GM21717 (cell line): ENCODE measurements around the gene SLX9.

Experiments
- ATAC-seq: cut with Tn5 transposase; IDR thresholded peaks from one replicate; pipeline ENCODE4 v1.9.1; 2021; ENCODE audit warnings: mild to moderate bottlenecking, moderate library complexity; ENCODE audit not compliant: unreplicated experiment

Gene SLX9

DNA sequence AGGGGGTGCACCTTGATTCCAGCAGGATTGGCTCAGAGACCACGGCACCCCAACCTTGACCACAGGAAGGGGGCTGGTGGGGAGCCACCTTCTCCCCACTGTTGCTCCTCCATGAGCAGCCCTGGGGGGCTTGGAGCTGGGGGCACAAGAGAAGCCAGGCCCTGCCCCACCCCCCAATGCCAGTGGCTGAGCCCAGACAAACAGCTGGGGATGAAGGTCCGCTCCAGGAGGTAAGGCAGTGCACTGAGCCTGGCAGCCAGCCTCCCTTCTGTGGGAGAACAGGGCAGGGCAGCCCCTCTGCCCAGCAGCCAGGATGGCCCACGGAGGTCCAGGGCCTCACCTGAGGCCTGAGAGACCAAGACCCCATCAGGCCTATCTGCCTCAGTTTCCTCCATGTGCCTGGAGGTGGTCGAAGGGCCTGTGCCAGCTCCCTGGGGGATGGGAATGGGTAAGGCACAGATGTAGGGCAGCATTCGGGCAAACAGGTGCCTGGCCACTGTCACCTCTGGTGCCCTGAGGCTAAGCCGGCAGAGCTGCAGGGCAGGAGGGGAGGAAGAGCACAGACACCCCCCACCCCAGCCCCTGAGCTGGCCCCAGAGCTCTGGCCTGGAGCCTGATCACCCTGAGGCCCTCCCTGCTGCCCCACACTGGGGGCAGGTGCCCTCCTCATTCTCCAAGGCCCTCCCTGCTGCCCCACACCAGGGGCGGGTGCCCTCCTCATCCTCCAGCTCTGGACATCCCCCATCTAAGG, 26.2 kb upstream of the SLX9 start:
- no peak for ATAC-seq

DNA sequence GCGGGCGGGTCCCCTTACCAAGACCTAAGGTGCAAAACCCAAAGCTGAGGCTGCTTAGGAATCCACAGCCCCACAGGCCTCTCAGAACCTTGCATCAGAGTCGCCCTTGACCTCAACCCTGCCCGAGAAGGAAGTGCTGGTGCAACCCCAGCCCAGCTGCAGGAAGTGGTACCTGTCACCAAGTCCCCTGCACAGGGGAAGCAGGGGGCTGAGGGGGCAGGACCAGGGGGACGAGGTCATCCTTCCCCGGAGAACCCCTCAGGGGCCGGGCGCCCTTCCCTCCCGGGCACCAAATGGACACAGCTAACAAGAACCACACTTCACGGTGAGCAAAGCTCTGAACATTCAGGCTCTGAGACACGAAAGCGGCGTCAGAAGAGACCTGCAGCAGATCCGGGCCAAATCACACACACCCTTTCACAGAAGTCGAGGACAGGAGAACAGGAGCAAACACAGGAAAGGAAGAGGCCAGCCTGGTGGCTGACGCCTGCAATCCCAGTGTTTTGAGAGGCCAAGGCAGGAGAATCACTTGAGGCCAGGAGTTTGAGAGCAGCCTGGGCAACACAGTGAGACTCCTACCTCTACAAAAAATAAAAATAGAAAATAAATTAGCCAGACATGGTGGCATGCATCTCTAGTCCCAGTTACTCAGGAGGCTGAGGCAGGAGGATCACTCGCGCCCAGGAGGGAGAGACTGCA, 25.5 kb upstream of the SLX9 start:
- ATAC-seq, result no peak

DNA sequence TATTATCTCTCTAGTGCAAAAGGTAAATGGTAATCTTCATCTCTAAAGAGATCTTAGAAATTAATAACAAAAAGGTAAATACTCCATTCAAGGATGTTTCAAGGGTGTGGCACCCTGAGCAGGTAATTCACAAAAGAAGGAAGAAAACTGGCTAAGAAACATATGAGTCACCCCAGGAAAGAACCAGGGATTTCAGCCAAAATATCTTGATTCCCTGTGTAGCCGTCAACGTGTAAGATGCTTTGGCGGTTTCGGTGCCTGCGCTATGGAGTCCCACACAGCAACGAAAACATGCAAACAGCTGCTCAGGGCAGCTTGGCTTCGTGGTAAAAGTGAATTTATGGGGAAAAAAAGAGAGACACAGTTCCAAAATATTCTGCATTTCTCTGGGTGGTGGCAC, 22.9 kb upstream of the SLX9 start:
- no peak for ATAC-seq

DNA sequence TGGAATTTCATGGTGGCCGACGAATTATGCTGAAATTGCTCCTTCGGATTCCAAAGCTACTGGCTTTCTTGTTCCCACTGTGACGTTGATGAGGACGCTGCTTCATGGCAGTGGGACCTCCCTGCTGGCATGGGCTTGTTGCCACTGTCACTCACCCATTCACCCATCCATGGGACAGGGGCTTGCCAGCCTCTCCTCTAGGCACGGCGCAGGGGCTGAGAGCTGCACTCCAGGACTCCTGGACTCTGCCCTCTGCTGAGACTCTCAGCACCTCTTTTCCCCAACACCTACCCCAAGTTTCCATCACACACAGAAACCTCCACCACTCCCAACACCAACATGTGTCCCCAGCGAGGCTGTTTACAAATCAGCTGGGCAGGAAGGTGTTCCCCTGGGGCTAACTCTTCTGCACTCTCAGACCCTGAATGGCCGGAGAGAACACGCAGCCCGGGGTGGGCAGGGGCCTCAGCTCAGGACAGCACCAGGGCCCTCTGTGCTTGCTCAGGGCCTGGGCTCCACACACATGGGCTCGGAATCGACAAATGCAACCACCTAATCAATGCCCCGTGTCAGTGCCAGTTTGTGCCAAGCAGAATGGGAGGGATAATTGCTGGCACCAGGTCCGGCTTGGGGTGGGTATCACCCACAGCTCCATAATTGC, 22.3 kb upstream of the SLX9 start:
- no peak for ATAC-seq

DNA sequence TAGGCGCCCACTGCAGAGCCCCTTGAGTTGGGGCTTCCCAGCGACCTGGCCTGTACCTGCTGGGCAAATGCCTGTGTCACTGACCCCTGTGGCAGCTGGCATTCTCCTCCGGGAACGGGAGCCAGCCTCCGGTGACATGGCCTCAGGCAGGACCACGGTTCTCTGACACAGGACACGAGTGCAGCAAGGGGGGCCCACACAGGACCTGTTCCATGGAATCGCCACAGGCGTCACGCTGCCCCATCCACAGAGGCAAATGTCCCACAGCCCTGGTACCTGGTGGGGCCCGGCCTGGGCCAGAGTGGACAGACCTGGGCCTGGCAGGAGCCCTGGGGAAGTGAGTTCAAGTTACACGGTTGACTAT, 21.7 kb upstream of the SLX9 start:
- no peak for ATAC-seq

DNA sequence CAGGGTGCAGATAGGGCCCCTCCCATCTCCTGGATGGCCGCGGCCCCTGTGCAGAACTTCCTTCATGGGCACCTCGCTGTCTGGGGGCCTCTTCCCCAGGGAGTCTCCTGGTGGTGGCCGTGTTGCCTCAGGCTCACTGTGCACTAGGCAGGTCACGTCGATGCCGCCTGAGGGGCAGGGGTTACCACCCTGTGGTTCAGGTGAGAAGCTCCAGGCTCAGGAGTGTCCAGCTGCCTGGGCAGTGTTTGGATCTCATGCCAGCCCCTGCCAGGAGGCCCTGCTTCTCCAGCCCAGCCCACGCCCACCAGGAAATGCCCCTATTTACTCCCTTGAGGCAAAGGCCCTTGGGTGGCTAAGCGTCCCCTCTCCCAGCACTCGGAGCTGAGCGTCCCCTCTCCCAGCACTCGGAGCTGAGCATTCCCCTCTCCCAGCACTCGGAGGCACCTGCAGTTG, 21.2 kb upstream of the SLX9 start:
- ATAC-seq, result no peak

DNA sequence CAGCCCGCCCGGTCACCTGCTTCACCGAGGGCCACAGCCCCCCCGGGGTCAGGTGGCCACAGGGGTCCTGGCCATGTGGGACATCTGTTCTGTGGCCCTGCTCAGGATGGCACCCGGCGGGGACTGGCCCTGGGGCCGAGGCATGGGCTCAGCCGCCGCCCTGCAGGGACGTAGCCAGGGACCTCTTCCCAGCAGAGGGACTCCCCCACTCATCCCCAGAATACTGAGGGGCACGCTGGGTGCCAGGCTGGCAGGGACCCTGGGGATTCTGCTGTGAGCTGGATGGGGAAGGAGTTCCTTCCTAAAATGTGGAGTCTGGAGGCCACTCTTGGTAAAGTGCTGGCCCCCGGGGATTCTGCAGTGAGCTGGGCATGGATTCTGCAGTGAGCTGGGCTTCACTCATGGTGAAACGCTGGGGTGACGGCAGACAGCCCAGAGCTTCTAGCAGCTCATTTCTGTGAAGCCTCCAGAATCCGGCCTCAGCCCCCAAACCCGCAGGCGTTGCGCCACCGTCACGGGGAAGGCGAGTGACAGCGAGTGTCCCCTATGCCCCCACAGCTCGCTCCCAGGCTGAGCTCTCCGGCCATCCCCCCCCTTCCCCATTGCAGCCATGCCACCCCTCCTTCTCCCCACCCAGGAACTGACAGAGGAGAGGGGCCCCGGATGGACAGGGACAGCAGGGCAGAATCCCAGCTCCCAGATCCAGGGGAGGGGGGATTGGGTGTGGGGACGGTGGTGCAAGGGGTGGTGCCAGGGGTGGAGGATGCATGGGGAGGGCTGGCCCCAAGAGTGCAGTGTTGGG, 20.5 kb upstream of the SLX9 start:
- ATAC-seq, result no peak

DNA sequence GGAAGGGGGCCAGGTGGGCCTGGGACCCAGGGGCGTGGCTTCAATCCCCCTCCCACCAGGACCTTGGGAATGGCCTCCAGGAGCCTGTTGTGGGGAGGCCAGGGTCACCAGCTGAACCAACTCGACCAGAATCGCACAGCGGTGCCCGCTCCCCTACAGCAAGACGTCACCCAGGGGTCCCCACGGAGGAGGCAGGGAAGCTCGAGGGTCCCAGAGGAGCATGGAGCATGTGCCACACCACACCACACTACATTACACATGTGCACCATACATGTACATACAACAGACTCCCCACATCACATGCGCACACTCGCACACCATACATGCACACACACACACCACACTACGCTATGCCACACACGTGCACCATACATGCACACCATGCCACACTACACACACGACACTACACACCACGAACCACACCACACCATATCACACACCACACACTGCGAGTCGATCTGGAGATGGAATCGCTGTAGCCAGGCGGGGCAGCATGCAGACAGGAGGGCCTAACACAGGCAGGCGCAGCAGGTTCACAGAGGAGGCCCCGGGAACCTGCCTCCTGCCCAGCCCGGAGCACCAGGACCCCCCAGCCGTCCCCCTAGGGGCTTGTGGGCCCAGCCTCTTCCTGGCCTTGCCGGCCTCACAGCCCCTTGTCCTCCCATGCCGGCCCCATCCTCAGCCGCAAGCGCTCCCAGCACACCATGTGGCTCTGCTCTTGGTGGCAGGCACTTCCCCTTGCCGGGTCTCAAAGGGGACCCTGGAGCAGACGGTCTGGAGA, 19.7 kb upstream of the SLX9 start:
- ATAC-seq, result no peak

DNA sequence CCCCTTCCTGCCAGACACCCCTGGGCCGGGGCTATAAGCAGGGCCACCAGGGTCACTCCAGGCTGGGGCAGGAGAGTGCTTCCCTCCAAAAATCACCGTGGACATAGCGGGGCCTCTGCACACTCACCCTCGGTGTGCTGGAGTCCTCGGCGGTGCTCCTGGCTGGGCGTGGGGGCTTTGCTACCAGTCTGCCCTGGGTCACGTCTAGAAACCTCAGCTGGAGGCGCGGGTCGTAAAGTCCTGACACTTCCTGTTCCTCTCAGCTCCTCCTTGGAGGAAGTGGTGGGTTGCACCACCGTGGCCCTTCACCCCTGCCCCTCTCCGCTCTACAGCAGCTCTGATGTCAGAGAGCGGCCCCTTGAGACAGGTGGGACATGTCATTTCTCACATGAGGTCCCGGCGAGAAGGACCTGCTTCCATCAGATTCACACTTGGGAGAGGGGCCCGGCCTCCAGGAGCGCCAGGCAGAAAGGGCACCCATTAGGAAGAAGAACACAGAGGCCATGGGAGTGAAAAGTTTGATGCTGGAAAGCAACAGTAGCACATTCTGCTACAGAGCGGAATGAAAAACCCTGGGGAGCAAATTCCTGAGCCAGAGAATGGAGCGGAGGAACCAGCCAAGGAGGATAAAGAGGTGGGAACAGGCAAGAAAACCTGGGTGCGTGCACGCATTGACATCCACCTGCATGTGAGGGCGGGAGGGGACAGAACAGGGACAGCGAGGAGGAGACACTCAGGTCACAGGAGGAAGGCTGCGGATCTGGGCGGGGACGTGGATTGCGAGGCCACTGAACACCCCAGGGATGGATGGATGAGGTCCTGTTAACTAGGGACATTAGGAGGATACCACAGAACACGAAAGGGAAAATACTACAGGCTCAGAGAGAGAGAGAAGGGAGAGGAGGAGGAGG, 18.9 kb upstream of the SLX9 start, which contains the start of gene ITGB2:
Gene ITGB2 (minus strand): TSS at position 206 of the 911 bp plus-strand sequence. CDS start 10,117 bp downstream, outside the sequence.
- no peak for ATAC-seq

DNA sequence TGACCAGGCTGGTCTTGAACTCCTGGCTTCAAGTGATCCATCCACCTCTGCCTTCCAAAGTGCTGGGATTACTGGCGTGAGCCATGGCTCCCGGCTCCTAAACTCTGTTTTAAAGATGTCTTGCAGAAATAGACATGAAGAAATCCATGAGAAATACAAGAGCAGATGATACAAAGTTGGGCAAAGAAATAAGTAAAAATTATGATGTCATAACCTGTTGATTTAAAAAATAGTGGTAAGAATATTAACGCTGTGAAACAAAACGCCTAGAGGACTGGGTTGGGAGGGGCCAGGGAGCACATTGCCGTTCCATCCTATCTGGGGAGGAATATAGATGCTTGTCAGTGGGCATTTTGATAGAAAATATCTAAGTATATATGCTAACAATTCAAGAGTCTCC, 17.9 kb upstream of the SLX9 start:
- no peak for ATAC-seq

DNA sequence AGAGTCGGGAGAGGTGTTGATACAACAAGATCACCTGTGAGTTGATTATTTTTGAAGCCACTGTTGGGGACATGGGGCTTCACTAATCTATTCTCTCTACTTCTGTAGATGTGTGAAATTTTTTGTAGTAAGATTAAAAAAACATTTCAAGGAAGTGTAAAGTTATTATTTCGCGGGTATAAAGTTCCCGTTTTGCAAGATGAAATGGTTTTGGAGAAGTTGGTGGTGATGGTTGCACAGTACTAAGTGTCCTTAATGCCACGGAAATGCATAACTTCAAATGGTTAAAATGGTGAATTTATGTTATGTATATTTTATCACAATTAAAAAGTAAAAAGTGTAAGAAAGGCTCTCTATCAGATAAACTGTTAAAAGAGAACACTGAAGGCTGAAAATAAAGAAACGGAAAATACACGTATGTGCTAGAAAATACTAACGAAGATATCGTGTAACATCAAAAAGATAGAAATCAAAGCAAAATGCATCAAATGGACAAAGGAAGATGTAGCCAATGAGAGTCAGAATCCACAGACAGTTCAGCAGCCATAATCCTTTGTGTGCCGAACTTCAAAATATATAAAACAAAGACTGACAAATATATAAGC, 16.2 kb upstream of the SLX9 start:
- ATAC-seq, result no peak

DNA sequence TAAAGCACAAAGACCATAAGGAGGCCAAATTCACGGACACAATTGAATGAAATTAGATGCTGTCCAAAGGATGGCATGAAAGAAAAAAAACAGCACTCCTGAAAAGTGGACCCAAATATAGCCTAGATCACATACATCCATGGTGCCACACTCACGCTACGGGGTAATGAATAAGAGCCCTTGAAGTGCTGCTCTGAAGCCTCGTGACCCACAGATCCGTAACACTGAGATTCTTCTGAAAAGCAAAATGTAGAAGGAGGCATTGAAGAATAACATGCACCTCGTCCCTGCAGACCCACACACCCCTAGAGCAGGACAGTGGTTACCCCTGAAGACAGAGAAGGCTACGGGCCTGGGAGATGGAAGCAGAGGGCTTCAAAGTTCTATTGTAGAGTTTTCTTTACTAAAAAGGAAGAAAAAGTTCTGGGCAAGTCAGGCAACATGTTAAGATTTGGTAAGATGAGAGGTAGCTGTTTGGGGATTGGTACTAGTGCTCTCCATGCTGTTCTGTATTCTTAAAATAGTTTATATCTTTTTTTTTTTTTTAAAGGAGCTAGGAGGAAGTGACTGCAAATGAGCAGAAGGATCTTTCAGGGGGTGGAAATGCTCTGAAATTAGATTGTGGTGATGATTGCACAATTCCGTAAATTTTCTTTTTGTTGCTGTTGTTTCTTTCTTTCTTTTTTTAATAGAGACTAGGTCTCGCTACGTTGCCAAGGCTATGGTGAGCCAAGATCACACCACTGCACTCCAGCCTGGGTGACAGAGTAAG, 15.0 kb upstream of the SLX9 start:
- no peak for ATAC-seq

DNA sequence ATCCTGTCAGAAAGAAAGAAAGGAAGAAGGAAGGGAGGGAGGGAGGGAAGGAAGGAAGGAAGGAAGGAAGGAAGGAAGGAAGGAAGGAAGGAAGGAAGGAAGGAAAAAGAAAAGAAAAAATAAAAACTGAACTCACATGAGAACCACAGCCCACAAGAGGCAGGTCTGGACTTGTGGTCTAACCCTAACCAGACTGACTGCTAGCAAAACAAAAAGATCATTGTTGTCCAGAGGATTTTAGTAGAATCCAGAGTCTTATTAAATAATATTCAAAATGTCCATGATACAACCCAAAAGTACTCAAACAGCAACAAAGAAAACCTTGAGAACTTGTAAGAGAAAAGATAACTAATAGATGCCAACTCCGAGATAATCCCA, 14.5 kb upstream of the SLX9 start:
- no peak for ATAC-seq

DNA sequence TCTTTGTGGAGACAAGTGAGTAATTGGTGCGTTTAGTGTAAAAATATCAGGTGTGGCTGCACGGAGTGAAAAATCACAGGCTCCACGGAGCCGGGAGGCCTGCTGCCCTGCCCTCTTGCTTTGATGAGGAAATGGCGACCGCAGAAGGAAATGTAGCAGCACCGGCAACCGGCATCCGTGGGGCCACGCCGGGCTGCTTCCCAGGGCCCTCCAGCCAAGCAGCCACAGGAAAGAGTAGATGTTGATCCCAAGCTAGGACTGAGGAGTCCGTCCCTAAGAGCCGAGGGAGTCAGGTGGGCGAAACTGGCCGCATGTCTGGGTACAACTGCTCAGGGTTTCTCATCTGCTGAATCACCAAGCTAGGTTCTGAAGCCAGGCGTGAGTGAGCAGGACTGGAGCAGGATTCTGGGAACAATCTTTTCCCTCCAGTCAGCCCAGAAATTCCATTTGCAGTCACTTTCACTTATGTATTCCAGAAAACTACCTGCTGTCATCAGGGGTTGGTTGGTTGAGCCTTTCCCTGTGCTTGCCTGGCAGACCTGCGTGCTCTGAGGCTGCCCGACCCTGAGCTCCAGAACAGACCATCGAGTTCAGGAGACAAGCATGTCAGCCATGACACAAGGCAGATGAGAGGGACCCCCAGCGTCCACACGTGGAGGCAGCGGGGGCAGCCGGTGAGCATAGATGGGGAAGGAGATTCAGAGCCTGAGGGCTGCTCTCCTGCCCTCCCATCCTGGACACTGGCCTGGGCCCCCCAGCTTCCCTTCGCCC, 13.3 kb upstream of the SLX9 start:
- ATAC-seq, result no peak

DNA sequence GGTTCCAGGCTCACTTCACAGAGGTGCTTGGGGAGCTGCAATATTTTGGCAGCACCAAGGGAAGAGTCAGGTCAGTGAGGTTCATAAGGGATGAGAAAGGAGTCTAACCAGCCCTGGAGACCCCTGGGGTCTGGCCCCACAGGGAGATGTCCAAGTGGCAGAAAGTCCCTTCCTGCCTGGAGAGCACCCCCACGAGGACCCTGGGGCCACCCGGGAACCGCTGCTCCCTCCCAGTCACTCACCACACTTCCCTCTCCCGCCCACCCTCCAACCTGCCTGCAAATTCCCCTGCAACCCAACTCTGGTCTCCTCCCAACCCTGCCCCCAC, 12.6 kb upstream of the SLX9 start:
- no peak for ATAC-seq

DNA sequence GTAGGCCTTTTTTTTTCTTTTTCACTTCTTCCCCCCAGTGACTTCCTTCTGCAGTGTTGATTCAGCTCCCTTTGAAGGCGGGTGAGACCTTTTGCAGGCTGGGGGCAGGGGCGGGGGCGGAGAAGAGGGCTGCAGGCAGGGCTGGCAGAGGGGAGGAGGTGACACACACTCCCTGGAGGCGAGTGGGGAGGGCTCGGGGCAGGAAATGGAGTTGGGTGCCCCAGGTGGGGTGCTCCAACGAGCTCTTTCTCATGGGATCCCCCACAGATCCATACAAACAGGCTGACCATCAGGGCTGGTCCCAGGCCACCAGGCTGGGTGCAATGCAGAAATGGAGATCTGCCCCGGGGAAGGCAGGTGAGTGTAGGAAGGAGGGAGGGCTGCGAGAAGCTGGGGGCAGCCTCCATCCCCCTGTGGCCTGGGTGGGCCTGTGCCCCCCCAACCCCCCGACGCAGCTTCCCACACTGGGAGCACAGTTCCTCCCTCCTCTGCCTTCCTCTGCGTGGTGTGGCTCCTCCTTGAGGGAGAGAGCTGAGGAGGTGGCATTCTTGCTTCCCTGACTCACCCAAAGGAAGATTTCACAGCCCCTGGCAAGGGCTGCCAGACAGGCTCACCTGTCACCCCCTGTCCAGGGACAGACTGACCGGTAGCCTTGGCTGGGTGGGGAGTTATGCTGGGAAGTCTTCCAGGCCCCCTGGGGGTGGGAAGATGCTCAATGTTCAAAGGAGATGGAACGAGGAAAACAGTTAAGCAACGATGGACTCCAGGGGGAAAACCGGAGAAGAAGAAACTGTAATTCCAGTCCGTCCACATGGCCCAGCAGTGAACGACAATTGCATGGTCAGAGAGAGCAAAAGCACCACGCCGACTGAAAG, 12.0 kb upstream of the SLX9 start:
- ATAC-seq, result peak; percentile 28
